Germinal center (tissue), 1 donor: ENCODE data around the gene ATP6V0C.
"Not testable (repeated sequence)": the region's sequence is repeated elsewhere in the genome, so short reads cannot be mapped to it uniquely, and the experiment has no call there.

ENCODE experiments used
- DNase-seq: peaks from one replicate; pipeline ENCODE4 v3.0.0; 2012; ENCODE audit warnings: mixed read lengths, low spot score

ATP6V0C gene

DNA sequence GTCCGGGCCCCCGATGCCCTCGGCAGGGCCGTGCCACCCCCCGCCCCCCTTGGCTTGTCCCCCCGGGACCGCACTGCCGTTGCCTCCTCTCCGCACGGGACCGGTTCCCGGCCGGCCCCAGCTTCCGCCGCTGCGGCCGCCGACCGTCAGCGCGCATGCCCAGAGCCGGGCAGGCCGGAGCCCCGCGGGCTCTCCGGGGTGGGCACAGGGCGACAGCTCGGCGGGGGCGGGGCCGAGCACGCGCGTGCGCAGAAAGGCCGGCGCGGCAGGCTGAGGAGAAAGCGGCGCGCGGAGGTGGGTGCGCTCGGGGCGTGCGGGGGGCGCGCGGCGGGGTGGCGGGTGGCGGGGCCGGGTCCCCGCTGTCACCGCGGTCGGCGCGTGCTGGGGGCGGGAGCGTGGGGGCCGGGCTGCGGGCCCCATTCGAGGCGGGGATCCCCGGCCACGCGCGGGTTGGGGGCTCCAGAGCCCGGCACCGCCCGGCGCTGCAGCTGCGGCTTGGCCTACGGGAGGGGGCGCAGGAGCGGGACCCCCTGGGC, 38.8 kb upstream of the ATP6V0C start, which contains the start of gene TBC1D24:
Gene TBC1D24, plus strand, starts transcription at position 251 of the 536 bp plus-strand sequence. CDS start 21,022 bp downstream, outside the sequence.
- DNase-seq, result peak; percentile 98

- DNase-seq, result no peak
These were observed 38.1 kb upstream of the ATP6V0C start for GRCh38 chr16:2475413-2476344.

- no peak for DNase-seq
These were observed 37.4 kb upstream of the ATP6V0C start for GRCh38 chr16:2476345-2476720.

DNA sequence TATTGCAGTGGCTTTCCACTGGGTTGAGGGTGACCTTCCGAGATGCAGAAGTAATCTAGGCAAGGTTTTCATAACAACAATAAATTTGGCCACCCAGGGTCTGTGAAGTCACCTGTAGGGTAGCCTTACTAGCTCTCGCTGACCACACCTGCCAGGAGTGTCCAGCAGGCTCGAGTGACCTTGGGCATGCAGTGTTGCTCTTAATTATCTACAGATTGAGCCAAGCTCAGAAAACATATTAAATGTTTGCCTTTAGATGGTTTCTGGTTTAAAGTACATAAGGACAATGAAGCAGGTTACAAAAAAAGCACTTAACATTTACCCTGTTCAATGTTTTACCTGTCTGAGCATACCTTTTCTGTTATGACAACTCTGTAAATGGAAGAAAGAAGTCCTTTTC, 37.0 kb upstream of the ATP6V0C start:
- DNase-seq, result no peak

DNA sequence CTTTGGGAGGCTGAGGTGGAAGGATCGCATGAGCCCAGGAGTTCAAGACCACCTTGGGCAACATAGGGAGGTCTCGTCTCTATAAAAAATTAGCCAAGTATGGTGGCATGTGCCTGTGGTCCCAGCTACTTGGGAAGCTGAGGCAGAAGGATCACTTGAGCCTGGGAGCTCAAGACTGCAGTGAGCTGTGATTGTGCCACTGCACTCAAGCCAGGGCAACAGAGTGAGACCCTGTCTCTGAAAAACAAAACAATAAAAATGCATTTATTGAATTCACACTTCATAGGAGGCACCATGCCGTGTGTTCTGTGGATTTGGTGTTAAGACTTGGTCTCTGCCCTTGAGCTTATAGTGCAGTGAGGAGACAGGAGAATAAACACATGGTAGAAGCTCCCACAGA, 36.4 kb upstream of the ATP6V0C start:
- DNase-seq, result no peak

- no peak for DNase-seq
These were observed 35.5 kb upstream of the ATP6V0C start for GRCh38 chr16:2478279-2478678.

- DNase-seq, result not testable (repeated sequence)
These were observed 33.8 kb upstream of the ATP6V0C start for GRCh38 chr16:2479996-2480395.

- DNase-seq, result no peak
These were observed 32.8 kb upstream of the ATP6V0C start for GRCh38 chr16:2480948-2481347.

- no peak for DNase-seq
These were observed 32.1 kb upstream of the ATP6V0C start for GRCh38 chr16:2481676-2482075.

GRCh38 chr16:2482249-2482648, 31.5 kb upstream of the ATP6V0C start:
- DNase-seq, result no peak

GRCh38 chr16:2482708-2483534, 30.8 kb upstream of the ATP6V0C start:
- DNase-seq, result no peak

- no peak for DNase-seq
These were observed 29.5 kb upstream of the ATP6V0C start for GRCh38 chr16:2483939-2484897.

GRCh38 chr16:2484898-2485508, 28.7 kb upstream of the ATP6V0C start:
- DNase-seq, result no peak

DNA sequence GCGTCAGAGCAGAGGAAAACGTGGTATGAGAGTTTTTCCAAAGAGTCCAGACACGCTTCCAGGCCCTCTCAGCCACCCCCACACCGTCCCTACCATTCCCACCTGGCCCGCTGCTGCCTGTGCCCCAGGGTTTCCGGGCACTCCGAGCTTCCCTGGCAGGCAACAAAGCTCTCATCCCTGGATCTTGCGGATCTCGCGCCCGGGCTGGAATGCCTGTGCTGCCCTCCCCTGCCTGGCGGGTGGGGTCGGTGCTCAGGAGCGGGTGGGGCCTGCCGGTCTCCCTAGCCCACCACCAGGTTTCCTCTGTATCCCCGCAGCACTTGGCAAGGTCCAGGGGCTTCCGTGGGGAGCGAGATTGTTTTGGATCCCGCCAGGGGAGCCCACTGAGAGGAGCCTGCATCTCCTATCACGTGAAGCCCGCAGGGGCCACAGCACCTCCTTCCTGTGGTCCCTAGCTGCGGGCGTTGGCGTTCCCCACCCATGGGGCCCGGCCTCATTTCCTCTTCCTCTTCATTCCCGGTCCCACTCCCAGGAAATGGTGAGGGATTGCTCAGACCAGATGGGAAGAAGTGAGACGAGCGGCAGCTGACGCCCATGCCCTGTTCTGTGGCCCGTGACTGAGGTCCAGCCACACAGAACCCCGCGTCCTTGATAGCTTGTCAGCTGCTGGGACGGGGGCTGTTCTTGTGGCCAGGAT, 27.8 kb upstream of the ATP6V0C start:
- DNase-seq, result no peak

DNA sequence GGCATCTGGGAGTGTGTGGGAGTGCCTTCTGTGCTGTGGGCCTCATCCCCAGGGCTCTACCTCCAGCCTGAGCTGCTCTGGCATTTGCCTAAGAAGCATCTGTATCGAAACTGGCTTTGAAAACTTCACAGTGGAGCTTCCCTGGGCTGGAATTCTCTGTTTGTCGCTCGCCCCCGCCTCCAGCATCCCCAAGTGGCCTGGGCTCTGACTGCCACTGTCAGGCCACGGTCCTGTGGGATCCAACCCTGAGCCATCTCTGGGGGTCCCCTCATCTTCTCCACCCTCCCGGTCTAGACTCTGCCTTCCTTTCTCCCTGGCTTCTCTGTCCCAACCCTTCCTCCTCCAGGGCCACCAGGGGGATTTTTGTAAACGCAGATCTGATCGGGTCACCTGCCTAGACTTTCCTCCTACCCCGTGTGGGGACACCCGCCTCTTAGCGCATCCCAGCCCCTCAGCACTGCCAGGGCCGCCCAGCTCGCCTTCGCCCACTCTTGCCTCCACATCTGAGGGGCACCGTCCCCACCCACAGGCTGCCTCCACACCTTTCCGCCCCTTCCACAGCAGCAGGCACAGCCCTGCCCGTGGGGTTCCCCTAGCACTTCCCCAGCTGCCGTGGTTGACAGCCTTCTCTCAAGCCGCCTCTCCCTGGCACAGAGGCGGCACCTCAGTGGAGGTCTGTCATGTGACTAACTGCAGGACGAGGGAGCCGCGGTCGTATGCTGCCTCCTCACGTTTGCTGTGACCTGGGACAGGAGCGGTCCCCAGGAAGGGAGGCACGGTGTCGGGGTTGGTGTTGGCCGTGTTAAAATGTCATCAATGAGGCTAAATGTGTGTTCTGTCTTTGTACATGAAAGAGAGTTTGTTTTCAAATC, 26.9 kb upstream of the ATP6V0C start:
- peak; percentile 88 for DNase-seq

GRCh38 chr16:2487517-2487842, 26.3 kb upstream of the ATP6V0C start:
- DNase-seq, result no peak

DNA sequence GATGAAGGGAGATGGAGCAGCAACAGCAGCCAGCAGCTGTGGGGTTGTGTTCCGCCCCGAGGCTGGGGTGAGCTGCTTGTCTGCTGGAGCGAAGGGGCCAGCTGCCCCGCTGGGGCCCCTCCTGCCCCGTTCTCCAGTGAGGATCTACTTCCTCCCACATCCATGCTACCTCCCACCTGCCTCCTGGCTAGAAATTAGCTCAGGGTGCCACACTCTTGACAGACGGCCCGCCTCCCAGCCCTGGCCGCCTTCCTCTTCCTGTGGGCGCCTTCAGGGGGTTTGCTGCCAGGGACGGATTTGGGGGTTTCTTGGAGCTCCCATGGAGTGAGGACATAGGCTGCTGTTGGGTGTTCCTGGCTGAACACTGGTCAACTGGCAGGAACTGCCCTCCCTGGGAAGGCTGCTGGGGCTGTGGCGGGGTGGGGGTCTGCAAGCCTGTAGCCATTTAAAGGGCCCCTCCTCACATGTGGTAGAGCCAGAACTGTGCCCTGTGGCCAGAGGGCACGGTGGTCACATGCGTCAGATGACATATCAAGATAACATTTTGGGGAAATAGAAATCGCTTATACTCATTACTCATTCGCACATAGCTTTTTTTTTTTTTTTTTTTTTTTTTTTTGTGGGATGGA, 25.7 kb upstream of the ATP6V0C start:
- no peak for DNase-seq

DNA sequence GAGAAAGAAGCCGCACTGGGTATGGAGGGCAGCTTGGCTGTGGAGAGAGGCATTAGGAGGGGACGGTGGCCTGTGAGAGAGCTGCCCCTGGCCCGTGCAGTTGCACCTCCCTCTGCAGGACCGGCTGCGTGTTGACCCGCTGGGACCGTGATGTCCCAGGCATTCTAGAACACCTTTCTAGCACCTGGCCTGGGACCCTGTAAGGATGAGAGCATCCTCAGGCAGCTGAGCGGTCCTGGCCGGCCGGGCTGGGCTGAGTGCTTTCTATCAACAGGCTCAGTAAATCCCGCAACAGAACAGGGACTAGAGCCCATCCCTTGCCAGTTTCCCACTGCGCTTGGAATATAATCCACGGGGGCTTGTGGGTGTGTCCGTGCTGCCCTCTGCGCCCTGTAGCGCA, 24.2 kb upstream of the ATP6V0C start:
- DNase-seq, result no peak
